ENCODE measurements around the gene DLG1.

- TF ChIP-seq, protein P1, sequence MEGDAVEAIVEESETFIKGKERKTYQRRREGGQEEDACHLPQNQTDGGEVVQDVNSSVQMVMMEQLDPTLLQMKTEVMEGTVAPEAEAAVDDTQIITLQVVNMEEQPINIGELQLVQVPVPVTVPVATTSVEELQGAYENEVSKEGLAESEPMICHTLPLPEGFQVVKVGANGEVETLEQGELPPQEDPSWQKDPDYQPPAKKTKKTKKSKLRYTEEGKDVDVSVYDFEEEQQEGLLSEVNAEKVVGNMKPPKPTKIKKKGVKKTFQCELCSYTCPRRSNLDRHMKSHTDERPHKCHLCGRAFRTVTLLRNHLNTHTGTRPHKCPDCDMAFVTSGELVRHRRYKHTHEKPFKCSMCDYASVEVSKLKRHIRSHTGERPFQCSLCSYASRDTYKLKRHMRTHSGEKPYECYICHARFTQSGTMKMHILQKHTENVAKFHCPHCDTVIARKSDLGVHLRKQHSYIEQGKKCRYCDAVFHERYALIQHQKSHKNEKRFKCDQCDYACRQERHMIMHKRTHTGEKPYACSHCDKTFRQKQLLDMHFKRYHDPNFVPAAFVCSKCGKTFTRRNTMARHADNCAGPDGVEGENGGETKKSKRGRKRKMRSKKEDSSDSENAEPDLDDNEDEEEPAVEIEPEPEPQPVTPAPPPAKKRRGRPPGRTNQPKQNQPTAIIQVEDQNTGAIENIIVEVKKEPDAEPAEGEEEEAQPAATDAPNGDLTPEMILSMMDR (IDR thresholded peaks at IDR 0.05), result no peak
- TF ChIP-seq POLR2A (IDR thresholded peaks at IDR 0.05), result no peak
These were observed 126.8 kb downstream of the DLG1 start for GRCh38 chr3:197171481-197172067.
